GM19397 (cell line): ENCODE measurements around the gene SLC6A1.

Experiments
- ATAC-seq: cut with Tn5 transposase; IDR thresholded peaks from one replicate; pipeline ENCODE4 v1.9.1; 2021; ENCODE audit warnings: mild to moderate bottlenecking, moderate library complexity; ENCODE audit not compliant: unreplicated experiment

Gene SLC6A1

GRCh38 chr3:10992017-10992942 is at the start of gene SLC6A1:
Gene SLC6A1, plus strand, starts transcription at chr3:10992748. Its CDS starts 24,464 bp downstream, at chr3:11017212.
- no peak for ATAC-seq

GRCh38 chr3:10944866-10945265 is 47.7 kb upstream of the SLC6A1 start:
- no peak for ATAC-seq

- peak; percentile 58 for ATAC-seq
Measured at GRCh38 chr3:10945683-10946287, 46.8 kb upstream of the SLC6A1 start.

- ATAC-seq, result no peak
Measured at GRCh38 chr3:10946526-10946925, 46.0 kb upstream of the SLC6A1 start.

GRCh38 chr3:10948326-10948725 is 44.2 kb upstream of the SLC6A1 start:
- no peak for ATAC-seq

- ATAC-seq, result no peak
Measured at GRCh38 chr3:10949197-10949596, 43.4 kb upstream of the SLC6A1 start.

GRCh38 chr3:10950476-10951294 is 41.9 kb upstream of the SLC6A1 start:
- no peak for ATAC-seq

- no peak for ATAC-seq
Measured at GRCh38 chr3:10951295-10951926, 41.1 kb upstream of the SLC6A1 start.

- ATAC-seq, result no peak
Measured at GRCh38 chr3:10952525-10952924, 40.0 kb upstream of the SLC6A1 start.

- ATAC-seq, result no peak
Measured at GRCh38 chr3:10954740-10955139, 37.8 kb upstream of the SLC6A1 start.

- ATAC-seq, result no peak
Measured at GRCh38 chr3:10955711-10956453, 36.7 kb upstream of the SLC6A1 start.

GRCh38 chr3:10956531-10956930 is 36.0 kb upstream of the SLC6A1 start:
- no peak for ATAC-seq

GRCh38 chr3:10956986-10957385 is 35.6 kb upstream of the SLC6A1 start:
- no peak for ATAC-seq

- no peak for ATAC-seq
Measured at GRCh38 chr3:10957976-10958749, 34.4 kb upstream of the SLC6A1 start.

- no peak for ATAC-seq
Measured at GRCh38 chr3:10960255-10960654, 32.3 kb upstream of the SLC6A1 start.

- ATAC-seq, result no peak
Measured at GRCh38 chr3:10961921-10962320, 30.6 kb upstream of the SLC6A1 start.

- no peak for ATAC-seq
Measured at GRCh38 chr3:10962481-10963036, 30.0 kb upstream of the SLC6A1 start.

GRCh38 chr3:10964537-10965167 is 27.9 kb upstream of the SLC6A1 start:
- ATAC-seq, result no peak

- ATAC-seq, result no peak
Measured at GRCh38 chr3:10968401-10968800, 24.1 kb upstream of the SLC6A1 start.
